ENCODE data around the gene PCDHGA2.

GRCh38 chr5:141326088-141326854 is 12.3 kb upstream of the PCDHGA2 start:
- no peak for TF ChIP-seq PBX3 (CRISPR knock-in tag; IDR thresholded peaks at IDR 0.05)
- no peak for TF ChIP-seq ELK4 (IDR thresholded peaks at IDR 0.05; ENCODE audit: borderline replicate concordance, low read depth, low read length)
- TF ChIP-seq ZNF132 (tag by site-specific recombination; IDR thresholded peaks at IDR 0.05; ENCODE audit: borderline replicate concordance) = no peak
- no peak for TF ChIP-seq EGR2 (tag by site-specific recombination; IDR thresholded peaks at IDR 0.05; ENCODE audit: low read depth)
- TF ChIP-seq ZBTB26 (tag by site-specific recombination; optimal IDR thresholded peaks at IDR 0.05) = no peak
- TF ChIP-seq TCF7L2 (IDR thresholded peaks at IDR 0.05; ENCODE audit: borderline replicate concordance, low read depth, low read length) = no peak

Data from HEK293 (cell line).